K562 (cell line): ENCODE measurements around the gene RGS3. TPM values are rescaled to one million over a fixed set of nuclear protein-coding genes. Genes with fewer than 3 reads are reported as not detected.

Experiments used
- ATAC-seq: fragments of 200-7000 bp; cut with Tn5 transposase; 3 replicates; pipeline ENCODE4 v1.9.1; 2020; ENCODE audit warnings: moderate library complexity
- BruUV-seq: library from RNA; stranded (reverse); fragments of 400-500 nt; replicated peaks from 2 replicates; lab custom pipeline; 2021; lab: Mats Ljungman, UMichigan
- CTCF ChIA-PET: fragments of 300-600 bp; formaldehyde crosslinking; extraction: SDS; loops from one replicate; lab custom pipeline; 2021; ENCODE audit warnings: low intra/inter-chr PET ratio; lab: Yijun Ruan, JAX
- POLR2A ChIA-PET: fragments of 300-600, 350-650 bp; sonication (Branson Sonifier 250); formaldehyde crosslinking; extraction: SDS; loops from one replicate; lab custom pipeline; 2021; ENCODE audit warnings: antibody characterized with exemption, inconsistent platforms; lab: Yijun Ruan, JAX
- DNase-seq, 4 experiments: peaks; one replicate each; pipeline versions ENCODE4 v3.0.0 to v3.0.0-alpha.2; 2011 to 2018; ENCODE audit warnings: low spot score in 3 of 4, mixed read lengths in 3 of 4; ENCODE audit errors: extremely low read depth in 1 of 4
- FAIRE-seq: peaks from 2 replicates; lab custom pipeline; 2011; peaks lifted over from hg19 to GRCh38; lab: Jason Lieb, UNC
- H2AFZ ChIP-seq: 2 replicates; pipeline ENCODE4 v1.6.0; 2011; ENCODE audit warnings: low read depth, low read length, control low read depth, inconsistent platforms
- H3K27ac ChIP-seq: fragments of 200-600 bp; 3 replicates; pipeline ENCODE4 v1.8.0; 2011; ENCODE audit warnings: low read depth, mild to moderate bottlenecking, control low read depth, inconsistent platforms, low read length, moderate library complexity, mixed read lengths; ENCODE audit errors: extremely low read depth
- H3K27me3 ChIP-seq, 2 experiments: fragments of 300-600 bp in 1 of 2; 2 replicates in 1 of 2; 3 replicates in 1 of 2; pipeline versions ENCODE4 v1.6.0 to v1.8.0; 2011; ENCODE audit warnings: inconsistent platforms in 2 of 2, low read length in 2 of 2, mild to moderate bottlenecking in 1 of 2, mixed read lengths in 1 of 2, moderate library complexity in 1 of 2; ENCODE audit not compliant: control insufficient read depth in 2 of 2, insufficient read depth in 2 of 2
- H3K36me3 ChIP-seq: fragments of 300-600 bp; 3 replicates; pipeline ENCODE4 v1.8.0; 2011; ENCODE audit warnings: mild to moderate bottlenecking, low read length, inconsistent platforms; ENCODE audit not compliant: control insufficient read depth, insufficient read depth
- H3K4me1 ChIP-seq, 2 experiments: fragments of 200-600 bp in 1 of 2; replicated peaks in 1 of 2; 2 replicates in 1 of 2; 3 replicates in 1 of 2; pipeline versions ENCODE4 v1.5.1 to v1.8.0; 2011; ENCODE audit warnings: inconsistent platforms in 2 of 2, low read length in 2 of 2, mild to moderate bottlenecking in 1 of 2, mixed read lengths in 1 of 2, moderate library complexity in 1 of 2; ENCODE audit not compliant: control insufficient read depth in 2 of 2, insufficient read depth in 2 of 2
- H3K4me2 ChIP-seq: 2 replicates; pipeline ENCODE4 v1.6.1; 2011; ENCODE audit warnings: low read length, control low read depth, inconsistent platforms, mixed read lengths; ENCODE audit not compliant: insufficient read depth
- H3K4me3 ChIP-seq: fragments of 200-600 bp; sonication (generic), shearing (Covaris generic); 2 replicates; pipeline ENCODE4 v1.5.1; 2016; ENCODE audit warnings: control low read depth, inconsistent platforms
- H3K79me2 ChIP-seq: fragments of 200-600 bp; 3 replicates; pipeline ENCODE4 v1.8.0; 2011; ENCODE audit warnings: low read length, inconsistent platforms; ENCODE audit not compliant: control insufficient read depth, insufficient read depth
- H3K9ac ChIP-seq, 2 experiments: 2 replicates each; pipeline versions ENCODE4 v1.6.0 to v1.6.1; 2011; ENCODE audit warnings: low read depth in 2 of 2, low read length in 2 of 2, control low read depth in 1 of 2, inconsistent platforms in 1 of 2, mild to moderate bottlenecking in 1 of 2, mixed read lengths in 1 of 2; ENCODE audit not compliant: insufficient read depth in 1 of 2
- H3K9me1 ChIP-seq: one replicate; pipeline ENCODE4 v1.6.0; 2011; ENCODE audit warnings: inconsistent platforms, mild to moderate bottlenecking, low read length, moderate library complexity; ENCODE audit not compliant: control insufficient read depth, insufficient read depth
- H3K9me3 ChIP-seq: replicated peaks from 2 replicates; pipeline ENCODE4 v1.5.1; 2011; ENCODE audit warnings: low read depth, low read length, inconsistent platforms; ENCODE audit not compliant: control insufficient read depth, insufficient read depth
- H4K20me1 ChIP-seq: replicated peaks from 2 replicates; pipeline ENCODE4 v1.6.1; 2011; ENCODE audit warnings: low read length, inconsistent platforms, mixed read lengths; ENCODE audit not compliant: control insufficient read depth, insufficient read depth
- CTCFL ChIP-seq: IDR thresholded peaks from 2 replicates; pipeline ENCODE4 v1.6.1; 2011; ENCODE audit warnings: borderline replicate concordance, low read depth, mild to moderate bottlenecking, moderate library complexity, low read length; ENCODE audit not compliant: insufficient read depth, poor library complexity, severe bottlenecking
- EHMT2 ChIP-seq: fragments of 450-650 bp; IDR thresholded peaks from 2 replicates; pipeline ENCODE4 v1.6.1; 2018; ENCODE audit warnings: antibody characterized with exemption
- ESRRA ChIP-seq: fragments of 450-650 bp; IDR thresholded peaks from 2 replicates; pipeline ENCODE4 v1.6.1; 2014; ENCODE audit warnings: low read depth, mild to moderate bottlenecking, moderate library complexity, borderline replicate concordance
- HDAC1 ChIP-seq, 2 experiments: fragments of 450-650 bp; IDR thresholded peaks; 2 replicates each; pipeline ENCODE4 v1.6.1; 2016 to 2017; ENCODE audit warnings: inconsistent platforms in 1 of 2, mild to moderate bottlenecking in 1 of 2, moderate library complexity in 1 of 2
- RBFOX2 ChIP-seq: fragments of 200-400 bp; formaldehyde crosslinking; IDR thresholded peaks from 2 replicates; pipeline ENCODE4 v1.6.1; 2017; ENCODE audit warnings: low read depth, mild to moderate bottlenecking, low read length, moderate library complexity
- RFX1 ChIP-seq: fragments of 450-650 bp; IDR thresholded peaks from 2 replicates; pipeline ENCODE4 v1.6.1; 2016; ENCODE audit warnings: mild to moderate bottlenecking, moderate library complexity
- ZNF384 ChIP-seq: IDR thresholded peaks from 2 replicates; pipeline ENCODE4 v1.6.1; 2012; ENCODE audit warnings: low read depth, low read length, improper control_type of control experiment
- ZNF717 ChIP-seq: fragments of 250-450 bp; sonication (Bioruptor Pico); IDR thresholded peaks from 2 replicates; pipeline ENCODE4 v1.5.0; 2021
- WGBS: fragments of 100-300 bp; shearing (Covaris generic); methylation state at CpG from one replicate; pipeline ENCODE4 v1.1.6; 2016; ENCODE audit warnings: low coverage, mixed read lengths; ENCODE audit not compliant: insufficient coverage; ENCODE audit errors: missing lambda C conversion rate; 5-methylcytosine and 5-hydroxymethylcytosine counted together
- in situ Hi-C: fragments of 300-500 bp; cut with MboI; formaldehyde crosslinking; loops from 4 replicates; pipeline ENCODE4 v1.15.0; 2018; ENCODE audit warnings: inconsistent platforms, mixed read lengths
- intact Hi-C: fragments of 100-400 bp; cut with micrococcal nuclease; formaldehyde crosslinking; loops from 2 replicates; pipeline ENCODE4 v1.14.2; 2022
- polyA plus RNA-seq, 8 experiments: library from polyadenylated mRNA; depleted of rRNA in 4 of 8; stranded (reverse) in 5 of 8; unstranded in 3 of 8; fragments of >200 nt; fragmentation: Nextera tagmentation in 2 of 8; fragmentation: Illumina TruSeq in 1 of 8; extraction: Ambion mirVana in 2 of 8; extraction: Trizol in 1 of 8; gene quantifications; 2 replicates each; pipeline versions ENCODE4 v1.2.1 to v1.2.3, GENCODE V29; 2011 to 2014; ENCODE audit warnings: inconsistent platforms in 1 of 8, missing spikeins in 1 of 8
- total RNA-seq, 7 experiments: library from RNA; depleted of rRNA in 6 of 7; stranded (reverse); fragments of >200 nt in 6 of 7; fragmentation: Illumina TruSeq in 2 of 7; extraction: Trizol in 2 of 7; gene quantifications; 2 replicates each; pipeline versions ENCODE4 v1.2.1 to v1.2.3, GENCODE V29; 2011 to 2021; ENCODE audit warnings: low replicate concordance in 1 of 7

RGS3 gene
- total and polyA plus RNA-seq, 9 of the 15 experiments (the other 6 are each of a cell fraction or from before 2014, with no cell fraction given) = 0.08 to 2.9 (median 0.95) TPM

GRCh38 chr9:113593682-113594281, 130.3 kb downstream of the RGS3 start:
- peak overlapping the region in 1 of 2 experiments; percentile 40; a peak in 1 of 4 replicates for H3K9ac ChIP-seq
- ChIA-PET CTCF (interaction anchor here (5.8 kb wide), 1 partner anchor 63 kb away, joined by 91 read pairs; no protein-coding TSS in a partner anchor), POLR2A (interaction anchor here (0.6 kb wide), 1 partner anchor 8 kb away, joined by 3 read pairs; no protein-coding TSS in a partner anchor)
- H3K36me3 ChIP-seq = no peaks in the 10 kb centered on the region
- WGBS = 23% methylated on average over 14 of the region's 15 CpGs
- no peaks in the 10 kb centered on the region for H3K79me2 ChIP-seq
- peak overlapping the region; percentile 3; the same call in 1 of the 2 replicates for H3K4me2 ChIP-seq
- peaks cover 3% of the 10 kb centered on the region for H4K20me1 ChIP-seq
- H3K27me3 ChIP-seq = peaks cover 0 to 9% of the 10 kb centered on the region in 2 experiments; a peak in 3 of 5 replicates
- H3K9me1 ChIP-seq = no peaks in the 10 kb centered on the region
- TF ChIP-seq ZNF384 (peak; percentile 68), EHMT2 (no peak), CTCFL (no peak), RBFOX2 (0 out of 2 replicates have a peak, but pooled peaks have one; percentile 16), ZNF717 (CRISPR knock-in tag) (no peak), RFX1 (peak; percentile 90), HDAC1 (IDR thresholded peaks at IDR 0.05) (no peak), ESRRA (no peak)
- H3K9me3 ChIP-seq = no peaks in the 10 kb centered on the region
- FAIRE-seq (no peak), ATAC-seq (peak; percentile 79), DNase-seq (peak; percentile 64 to 78 (median 72))
- no peak overlapping the region for H3K4me3 ChIP-seq
- no peak overlapping the region for H3K27ac ChIP-seq
- in situ Hi-C loops = loop anchor here (5.0 kb wide), 1 partner anchor 321 kb away; no protein-coding TSS in a partner anchor
- no peak overlapping the region for H2AFZ ChIP-seq
- peaks cover 0 to 9% of the 10 kb centered on the region in 2 experiments; a peak in 3 of 5 replicates for H3K4me1 ChIP-seq
- intact Hi-C loops = no loop called here
- no TSS peak for BruUV-seq
